OCI-LY1 (cell line): ENCODE data around the gene TMEM19.

Source experiments
- H2AFZ ChIP-seq: fragments of 200-600 bp; sonication (generic), shearing (Covaris generic); 2 replicates; pipeline ENCODE4 v1.6.0; 2014; ENCODE audit warnings: antibody characterized with exemption, mild to moderate bottlenecking, low read length
- H3F3A ChIP-seq: fragments of 200-600 bp; sonication (generic), shearing (Covaris generic); 2 replicates; pipeline ENCODE4 v1.6.0; 2014; ENCODE audit warnings: mild to moderate bottlenecking, antibody characterized with exemption, low read length, moderate library complexity; ENCODE audit not compliant: insufficient read depth
- H3K27ac ChIP-seq: fragments of 200-600 bp; sonication (generic); 2 replicates; pipeline ENCODE4 v1.5.1; 2014; ENCODE audit warnings: low read length, mixed run types, mild to moderate bottlenecking, low read depth; ENCODE audit not compliant: poor library complexity, severe bottlenecking
- H3K27me3 ChIP-seq: fragments of 200-600 bp; sonication (generic); 2 replicates; pipeline ENCODE4 v1.6.0; 2014; ENCODE audit warnings: antibody characterized with exemption, mild to moderate bottlenecking, low read length, moderate library complexity; ENCODE audit not compliant: insufficient read depth
- H3K36me3 ChIP-seq: fragments of 200-600 bp; sonication (generic); 2 replicates; pipeline ENCODE4 v1.6.1; 2014; ENCODE audit warnings: mild to moderate bottlenecking, antibody characterized with exemption, low read length, moderate library complexity, mixed read lengths; ENCODE audit not compliant: insufficient read depth
- H3K4me1 ChIP-seq: fragments of 200-600 bp; sonication (generic); 2 replicates; pipeline ENCODE4 v1.5.1; 2014; ENCODE audit warnings: mild to moderate bottlenecking, low read length, moderate library complexity; ENCODE audit not compliant: insufficient read depth, severe bottlenecking
- H3K4me2 ChIP-seq: fragments of 200-600 bp; sonication (generic), shearing (Covaris generic); 2 replicates; pipeline ENCODE4 v1.6.1; 2014; ENCODE audit warnings: low read length
- H3K4me3 ChIP-seq: fragments of 200-600 bp; sonication (generic); 2 replicates; pipeline ENCODE4 v1.5.1; 2014; ENCODE audit warnings: low read length, low read depth, mild to moderate bottlenecking, mixed read lengths; ENCODE audit not compliant: poor library complexity, severe bottlenecking
- H3K79me2 ChIP-seq: fragments of 200-600 bp; shearing (Covaris generic); 2 replicates; pipeline ENCODE4 v1.6.1; 2016; ENCODE audit warnings: mixed run types, low read length, mixed read lengths; ENCODE audit not compliant: insufficient read depth
- H3K9ac ChIP-seq: fragments of 200-600 bp; sonication (generic), shearing (Covaris generic); 2 replicates; pipeline ENCODE4 v1.6.1; 2014; ENCODE audit warnings: mild to moderate bottlenecking, low read length, mixed read lengths
- H3K9me2 ChIP-seq: fragments of 200-600 bp; sonication (generic), shearing (Covaris generic); 2 replicates; pipeline ENCODE4 v1.6.1; 2014; ENCODE audit warnings: low read depth, mild to moderate bottlenecking, low read length, mixed read lengths
- H3K9me3 ChIP-seq: fragments of 200-600 bp; shearing (Covaris generic); 2 replicates; pipeline ENCODE4 v1.6.1; 2014; ENCODE audit warnings: low read length, mixed read lengths
- H4K20me1 ChIP-seq: fragments of 200-600 bp; sonication (generic), shearing (Covaris generic); 2 replicates; pipeline ENCODE4 v1.6.0; 2016; ENCODE audit warnings: mild to moderate bottlenecking, low read length; ENCODE audit not compliant: insufficient read depth
- EZH2 ChIP-seq: fragments of 200-600 bp; sonication (generic), shearing (Covaris generic); IDR thresholded peaks from 2 replicates; pipeline ENCODE4 v1.8.0; 2017; ENCODE audit warnings: borderline replicate concordance, mixed run types, mild to moderate bottlenecking, antibody characterized with exemption, low read length, moderate library complexity, mixed read lengths
- TF ChIP-seq, protein P1 (sequence below): fragments of 200-600 bp; sonication (generic), shearing (Covaris generic); IDR thresholded peaks from 2 replicates; pipeline ENCODE4 v1.5.1; 2017; ENCODE audit warnings: mild to moderate bottlenecking, antibody characterized with exemption, low read length, moderate library complexity, mixed read lengths

TMEM19 gene

GRCh38 chr12:71703206-71703605 is 17.3 kb downstream of the TMEM19 start:
- Histone ChIP-seq H3K4me1 (no peaks in the 10 kb centered on the region), H3K79me2 (no peaks in the 10 kb centered on the region), H3K9me3 (no peaks in the 10 kb centered on the region), H3K4me2 (no peak overlapping the region), H4K20me1 (no peaks in the 10 kb centered on the region), H3K27me3 (no peaks in the 10 kb centered on the region), H3F3A (no peaks in the 10 kb centered on the region), H3K36me3 (peaks cover 40% of the 10 kb centered on the region), H3K4me3 (no peak overlapping the region), H3K27ac (no peak overlapping the region), H2AFZ (no peak overlapping the region), H3K9me2 (no peaks in the 10 kb centered on the region), H3K9ac (no peak overlapping the region)
- TF ChIP-seq EZH2, result no peak
- TF ChIP-seq, protein P1, sequence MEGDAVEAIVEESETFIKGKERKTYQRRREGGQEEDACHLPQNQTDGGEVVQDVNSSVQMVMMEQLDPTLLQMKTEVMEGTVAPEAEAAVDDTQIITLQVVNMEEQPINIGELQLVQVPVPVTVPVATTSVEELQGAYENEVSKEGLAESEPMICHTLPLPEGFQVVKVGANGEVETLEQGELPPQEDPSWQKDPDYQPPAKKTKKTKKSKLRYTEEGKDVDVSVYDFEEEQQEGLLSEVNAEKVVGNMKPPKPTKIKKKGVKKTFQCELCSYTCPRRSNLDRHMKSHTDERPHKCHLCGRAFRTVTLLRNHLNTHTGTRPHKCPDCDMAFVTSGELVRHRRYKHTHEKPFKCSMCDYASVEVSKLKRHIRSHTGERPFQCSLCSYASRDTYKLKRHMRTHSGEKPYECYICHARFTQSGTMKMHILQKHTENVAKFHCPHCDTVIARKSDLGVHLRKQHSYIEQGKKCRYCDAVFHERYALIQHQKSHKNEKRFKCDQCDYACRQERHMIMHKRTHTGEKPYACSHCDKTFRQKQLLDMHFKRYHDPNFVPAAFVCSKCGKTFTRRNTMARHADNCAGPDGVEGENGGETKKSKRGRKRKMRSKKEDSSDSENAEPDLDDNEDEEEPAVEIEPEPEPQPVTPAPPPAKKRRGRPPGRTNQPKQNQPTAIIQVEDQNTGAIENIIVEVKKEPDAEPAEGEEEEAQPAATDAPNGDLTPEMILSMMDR, result no peak

DNA sequence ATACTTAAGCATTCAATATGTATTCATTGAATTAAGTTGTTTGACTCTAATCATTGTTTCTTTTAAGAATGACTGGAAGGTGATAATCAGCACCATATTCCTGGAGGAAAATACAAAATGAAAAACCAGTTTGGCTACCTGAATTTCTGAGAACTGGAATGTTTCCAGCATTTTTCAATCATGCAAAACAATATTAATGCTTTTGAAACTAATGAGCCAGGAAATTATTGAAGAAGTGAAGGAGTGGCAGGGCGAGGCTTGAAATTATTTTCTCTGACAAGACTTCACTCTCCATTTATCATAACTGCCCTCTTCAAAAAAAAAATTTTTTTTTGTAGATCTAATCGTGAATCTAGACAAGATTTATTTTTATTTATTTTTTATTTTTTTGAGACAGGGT is 19.0 kb downstream of the TMEM19 start:
- no peak overlapping the region for H3K27ac ChIP-seq
- no peaks in the 10 kb centered on the region for H3K9me2 ChIP-seq
- no peak overlapping the region for H3K9ac ChIP-seq
- H3K36me3 ChIP-seq, result peaks cover 25% of the 10 kb centered on the region
- H3K9me3 ChIP-seq, result no peaks in the 10 kb centered on the region
- no peaks in the 10 kb centered on the region for H3K27me3 ChIP-seq
- no peaks in the 10 kb centered on the region for H3K4me1 ChIP-seq
- H3F3A ChIP-seq, result no peaks in the 10 kb centered on the region
- no peak overlapping the region for H2AFZ ChIP-seq
- no peaks in the 10 kb centered on the region for H3K79me2 ChIP-seq
- no peak overlapping the region for H3K4me2 ChIP-seq
- TF ChIP-seq, protein P1, result no peak
- TF ChIP-seq EZH2, result no peak
- no peak overlapping the region for H3K4me3 ChIP-seq
- H4K20me1 ChIP-seq, result no peaks in the 10 kb centered on the region

DNA sequence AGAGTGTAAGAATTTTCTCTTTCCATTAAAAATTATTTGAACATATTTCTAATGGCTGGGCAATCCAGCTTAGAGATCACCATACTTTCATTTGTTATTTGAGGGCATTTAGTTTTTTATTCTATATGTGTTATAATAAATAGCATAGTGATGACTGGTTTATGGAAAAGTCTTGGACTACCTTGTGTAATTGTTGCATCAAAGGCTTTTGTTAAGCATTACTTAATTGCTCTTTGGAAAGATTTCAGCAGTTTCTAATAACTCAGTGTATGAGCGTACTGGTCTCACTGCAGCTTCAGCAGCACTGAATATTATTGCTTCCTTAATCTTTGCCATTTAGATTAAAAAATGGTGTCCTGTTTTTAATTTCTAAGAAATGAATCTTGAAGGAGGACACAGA is 22.8 kb downstream of the TMEM19 start:
- Histone ChIP-seq H3K4me2 (no peak overlapping the region), H3F3A (no peaks in the 10 kb centered on the region), H3K9me3 (peaks cover 9% of the 10 kb centered on the region), H2AFZ (no peak overlapping the region), H3K36me3 (peaks cover 5% of the 10 kb centered on the region; the same call in 1 of the 2 replicates), H3K9ac (no peak overlapping the region), H3K4me1 (no peaks in the 10 kb centered on the region), H3K27ac (no peak overlapping the region), H3K79me2 (no peaks in the 10 kb centered on the region), H3K27me3 (no peaks in the 10 kb centered on the region), H4K20me1 (no peaks in the 10 kb centered on the region), H3K4me3 (no peak overlapping the region), H3K9me2 (no peaks in the 10 kb centered on the region)
- TF ChIP-seq EZH2, result no peak
- TF ChIP-seq, protein P1, result no peak
